CD4-positive, alpha-beta T cell treated with Interleukin-17A for 4 hours (primary cell): ENCODE results near the gene DYNLL1.
A peak's percentile ranks its signal among the peaks of the same experiment; 100 is the strongest.
"Not testable (repeated sequence)": the region's sequence is repeated elsewhere in the genome, so short reads cannot be mapped to it uniquely, and the experiment has no call there.

Source experiments
- DNase-seq: peaks from one replicate; pipeline ENCODE4 v3.0.0-alpha.2; 2020; ENCODE audit warnings: mixed read lengths

DYNLL1 gene

DNA sequence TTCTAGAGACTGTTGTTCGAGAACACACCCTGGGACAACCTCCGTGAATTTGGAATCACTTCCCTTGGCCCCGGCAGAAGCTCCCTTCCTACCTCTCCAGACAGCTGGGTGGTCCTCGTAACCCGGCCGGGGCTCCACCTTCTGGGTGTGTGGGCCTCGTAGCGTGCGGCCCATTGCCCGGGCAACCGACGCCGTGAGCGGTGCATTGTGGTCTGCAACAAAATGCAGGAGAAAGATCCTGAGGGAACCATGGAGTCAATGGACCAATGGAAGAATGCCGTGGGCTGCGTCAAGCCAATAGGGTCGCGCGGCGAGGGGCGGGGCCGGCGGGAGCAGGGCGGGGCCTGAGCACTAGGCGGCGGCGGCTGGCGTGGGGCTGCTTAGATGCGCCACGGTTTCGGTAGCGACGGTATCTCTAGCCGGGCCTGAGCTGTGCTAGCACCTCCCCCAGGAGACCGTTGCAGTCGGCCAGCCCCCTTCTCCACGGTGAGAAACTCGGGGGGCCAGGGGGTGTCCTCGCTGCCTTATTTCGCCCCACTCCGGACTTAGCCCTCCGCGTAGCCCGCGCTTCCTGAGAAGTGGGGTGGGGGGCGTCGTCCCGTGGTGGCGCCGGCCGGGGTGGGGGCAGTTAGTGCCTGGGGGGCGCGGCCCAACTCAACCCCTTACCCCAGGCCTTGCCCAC is at the start of gene DYNLL1:
Gene DYNLL1 (plus strand): TSS at position 383 of the 682 bp plus-strand sequence. CDS start 309 bp downstream, outside the sequence.
- peak; percentile 98 for DNase-seq

DNA sequence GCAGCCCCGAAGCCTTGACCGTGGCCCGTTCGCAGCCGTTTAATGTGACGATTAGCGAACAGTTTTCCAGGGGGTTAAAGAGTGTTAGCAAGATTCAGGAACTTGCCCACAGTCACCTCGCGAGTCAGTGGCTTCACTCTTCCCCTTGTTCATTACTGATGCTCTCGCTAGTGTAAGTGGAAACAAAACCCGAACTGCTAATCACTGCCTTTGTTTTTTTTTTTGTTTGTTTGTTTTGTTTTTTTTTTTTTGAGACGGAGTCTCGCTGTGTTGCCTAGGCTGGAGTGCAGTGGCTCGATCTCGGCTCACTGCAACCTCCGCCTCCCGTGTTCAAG is 49.1 kb upstream of the DYNLL1 start:
- DNase-seq: not testable (repeated sequence)

DNA sequence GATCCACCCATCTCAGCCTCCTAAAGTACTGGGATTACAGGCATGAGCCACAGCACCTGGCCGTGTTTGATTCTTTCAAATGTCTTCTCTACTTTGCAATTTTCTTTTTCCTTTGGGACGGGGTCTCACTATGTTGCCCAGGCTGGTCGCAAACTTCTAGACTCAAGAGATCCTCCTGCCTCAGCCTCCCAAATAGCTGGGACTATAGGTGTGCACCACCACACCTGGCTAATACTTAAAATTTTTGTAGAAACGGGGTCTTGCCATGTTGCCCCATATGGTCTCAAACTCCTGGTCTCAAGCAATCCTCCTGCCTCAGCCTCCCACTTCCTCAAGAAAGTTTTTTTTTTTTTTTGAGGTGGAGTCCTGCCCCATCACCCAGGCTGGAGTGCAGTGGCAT is 47.9 kb upstream of the DYNLL1 start:
- DNase-seq: no peak

GRCh38 chr12:120452524-120452923 is 43.4 kb upstream of the DYNLL1 start:
- DNase-seq: not testable (repeated sequence)

- no peak for DNase-seq
These were observed 42.7 kb upstream of the DYNLL1 start for GRCh38 chr12:120453060-120453750.

DNA sequence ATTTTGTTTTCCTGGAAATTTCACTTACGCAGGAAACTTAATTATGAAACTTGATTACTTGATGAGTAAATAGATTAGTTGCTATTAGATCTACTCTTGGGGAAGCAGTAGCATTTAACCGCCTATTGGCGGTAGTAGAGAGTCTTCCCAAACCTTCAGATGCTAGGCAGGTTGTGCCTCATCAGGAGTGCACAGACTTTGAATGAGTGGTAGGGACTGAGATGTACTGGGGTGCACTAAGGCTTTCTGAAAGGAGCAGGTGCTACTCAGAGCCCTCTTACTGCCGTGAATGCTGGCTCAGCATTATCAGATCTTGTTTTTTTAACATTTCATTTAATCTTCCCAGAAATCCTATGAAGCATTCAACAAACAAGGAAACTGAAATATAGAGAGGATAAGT is 41.9 kb upstream of the DYNLL1 start:
- peak; percentile 24 for DNase-seq

DNA sequence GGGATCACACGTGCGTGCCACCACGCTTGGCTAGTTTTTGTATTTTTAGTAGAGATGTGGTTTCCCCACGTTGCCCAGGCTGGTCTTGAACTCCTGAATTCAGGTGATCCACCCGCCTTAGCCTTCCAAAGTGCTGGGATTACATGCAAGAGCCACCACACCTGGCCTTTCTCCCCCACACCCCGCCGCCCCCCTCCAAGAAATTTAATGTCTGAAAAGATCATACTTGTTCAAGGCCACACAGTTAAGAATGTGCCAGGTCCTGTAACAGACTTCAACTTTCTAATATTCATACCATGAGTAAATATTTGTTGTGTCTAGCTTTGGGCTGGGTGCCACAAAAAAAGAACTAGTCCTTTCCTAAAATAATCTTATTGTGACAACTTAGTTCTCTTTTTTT is 40.6 kb upstream of the DYNLL1 start:
- DNase-seq: no peak

- no peak for DNase-seq
These were observed 38.8 kb upstream of the DYNLL1 start for GRCh38 chr12:120457133-120457532.

- DNase-seq: no peak
These were observed 35.8 kb upstream of the DYNLL1 start for GRCh38 chr12:120460157-120460556.

DNA sequence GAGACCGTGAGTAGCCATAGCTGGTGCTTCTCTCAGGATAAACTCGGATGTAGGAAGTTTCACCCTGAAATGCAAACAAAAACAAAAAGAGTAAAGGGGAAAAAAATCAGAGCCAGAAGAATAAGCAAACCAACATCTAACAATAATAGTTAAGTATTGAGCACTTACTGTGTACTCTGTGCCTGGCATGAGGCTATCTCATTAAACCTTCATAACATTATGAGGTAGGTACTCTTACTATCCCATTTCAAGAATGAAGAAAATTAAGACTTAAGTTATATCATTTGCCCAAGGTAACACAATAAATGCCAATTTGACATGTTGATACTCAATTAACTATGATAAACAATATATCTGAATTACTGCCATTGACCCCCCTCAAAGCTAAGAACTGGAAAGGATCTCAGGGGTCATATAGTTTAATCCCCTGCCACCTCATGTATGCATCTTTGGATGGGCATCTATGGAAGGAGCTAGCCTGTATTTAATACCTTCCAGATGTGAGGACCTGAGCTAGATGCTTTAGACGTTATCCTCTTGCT is 33.7 kb upstream of the DYNLL1 start:
- no peak for DNase-seq

GRCh38 chr12:120463712-120464111 is 32.2 kb upstream of the DYNLL1 start:
- DNase-seq: no peak

DNA sequence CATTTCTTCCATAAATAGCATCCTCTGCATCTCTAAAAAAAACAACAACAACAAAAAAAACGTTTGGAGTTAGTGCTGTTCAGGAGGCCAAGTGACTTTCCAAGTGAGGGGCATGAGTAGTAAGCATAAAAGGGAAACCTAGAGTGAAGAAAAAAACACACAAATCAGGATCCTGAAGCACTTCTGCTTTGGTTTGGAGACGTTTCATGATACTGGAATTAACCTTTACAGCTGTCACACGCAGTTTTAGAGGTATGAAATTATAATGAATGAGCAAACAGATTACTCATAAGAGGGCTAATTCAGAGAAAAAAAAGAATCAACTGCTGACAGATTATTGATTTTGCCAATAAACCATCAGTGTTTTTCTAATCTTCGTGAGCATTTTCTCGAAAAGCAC is 30.2 kb upstream of the DYNLL1 start:
- no peak for DNase-seq

- peak; percentile 58 for DNase-seq
These were observed 29.2 kb upstream of the DYNLL1 start for GRCh38 chr12:120466560-120467315.

- DNase-seq: no peak
These were observed 28.5 kb upstream of the DYNLL1 start for GRCh38 chr12:120467439-120467838.

GRCh38 chr12:120468325-120468820 is 27.5 kb upstream of the DYNLL1 start:
- DNase-seq: peak; percentile 19

DNA sequence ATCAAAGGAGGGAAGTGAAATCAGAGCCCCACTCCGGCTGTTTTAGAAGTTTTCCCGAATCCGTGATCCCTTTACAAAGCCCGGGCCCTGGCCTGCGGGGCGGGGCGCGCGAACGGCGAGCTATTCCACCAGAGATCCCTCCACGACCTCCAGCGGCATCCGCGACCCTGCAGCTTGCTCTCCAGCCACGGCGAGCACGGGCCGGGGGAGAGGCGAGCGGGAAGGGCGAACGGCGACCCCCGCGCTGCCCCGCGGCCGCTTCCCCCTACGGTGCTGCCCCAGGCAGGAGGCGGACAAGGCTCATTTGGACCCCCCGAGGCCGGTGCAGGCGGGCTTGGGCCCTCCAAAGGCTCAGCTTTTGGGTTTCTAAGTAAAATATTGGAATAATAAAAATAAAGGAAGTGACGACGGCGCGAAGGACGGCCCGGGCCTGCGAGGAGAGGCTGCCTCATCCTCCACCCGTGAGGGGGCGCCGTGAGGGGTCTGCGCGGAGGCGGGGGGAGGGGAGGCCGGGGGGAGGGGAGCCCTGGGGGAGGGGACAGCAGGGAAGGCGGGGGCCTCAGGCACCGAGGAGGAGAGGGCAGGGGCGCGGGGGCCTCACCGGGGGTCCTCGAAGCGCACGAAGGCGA is 27.0 kb upstream of the DYNLL1 start:
- peak; percentile 68 for DNase-seq

DNA sequence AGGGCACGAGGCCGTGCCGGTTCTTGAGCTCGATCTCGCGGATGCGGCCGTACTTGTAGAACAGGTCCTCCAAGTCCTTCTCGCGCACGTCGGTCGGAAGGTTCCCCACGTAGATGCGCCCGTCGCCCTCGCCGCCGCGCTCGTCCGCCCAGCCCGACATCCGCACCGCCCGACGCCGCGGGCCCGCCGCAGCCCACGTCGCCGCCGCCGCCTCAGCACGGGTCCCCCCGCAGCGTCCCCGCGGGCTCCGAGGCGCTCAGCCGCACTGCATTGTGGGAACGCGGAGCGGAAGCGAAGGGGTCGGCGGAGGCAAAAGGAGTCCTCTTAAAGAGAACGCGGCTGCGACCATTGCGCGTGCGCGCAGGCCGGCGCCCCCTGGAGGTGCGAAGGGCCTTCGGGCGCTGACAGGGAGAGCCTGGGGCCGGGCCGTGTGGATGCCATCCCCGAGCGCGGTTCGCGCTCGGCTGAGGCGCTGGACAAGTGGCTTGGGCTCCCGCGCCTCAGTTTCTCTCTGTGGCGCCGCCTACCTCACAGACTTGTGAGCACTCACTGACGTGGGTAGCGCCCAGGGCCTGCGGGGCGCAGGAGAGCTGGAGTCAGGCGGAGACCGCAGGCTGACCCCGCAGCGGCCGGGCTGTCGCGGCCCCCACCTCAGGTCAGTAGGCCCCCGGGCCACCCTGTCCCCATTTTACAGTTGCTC is 26.3 kb upstream of the DYNLL1 start, which contains the start of gene SRSF9:
Gene SRSF9 (minus strand): TSS at position 299 of the 700 bp plus-strand sequence. CDS start 139 bp downstream, at position 160.
- peak; percentile 98 for DNase-seq

- DNase-seq: no peak
These were observed 25.6 kb upstream of the DYNLL1 start for GRCh38 chr12:120470150-120470784.

- no peak for DNase-seq
These were observed 23.4 kb upstream of the DYNLL1 start for GRCh38 chr12:120472521-120472920.

- no peak for DNase-seq
These were observed 21.9 kb upstream of the DYNLL1 start for GRCh38 chr12:120473807-120474615.

GRCh38 chr12:120474616-120474960 is 21.3 kb upstream of the DYNLL1 start:
- DNase-seq: no peak
